Right cardiac atrium (tissue), 5 donors: Measurements from ENCODE around the gene SLC25A26. TPM values are rescaled to one million over a fixed set of nuclear protein-coding genes. Genes with fewer than 3 reads are reported as not detected.

Experiments used
- ATAC-seq, 2 donors: fragments of 200-7000 bp; cut with Tn5 transposase; one replicate each; pipeline versions ENCODE4 v1.8.0 to v1.9.1; 2020; ENCODE audit warnings: moderate library complexity in 2 of 2, mild to moderate bottlenecking in 1 of 2
- DNase-seq, 3 donors: peaks; one replicate each; pipeline ENCODE4 v3.0.0-alpha.2; 2020
- H3K27ac ChIP-seq: one replicate; pipeline ENCODE4 v1.5.1; 2013; ENCODE audit warnings: mild to moderate bottlenecking, low read length, control low read depth, moderate library complexity
- H3K27me3 ChIP-seq: one replicate; pipeline ENCODE4 v1.6.1; 2013; ENCODE audit not compliant: control insufficient read depth, insufficient read depth
- H3K4me1 ChIP-seq: one replicate; pipeline ENCODE4 v1.6.1; 2013; ENCODE audit warnings: low read length; ENCODE audit not compliant: control insufficient read depth, insufficient read depth
- H3K4me3 ChIP-seq: one replicate; pipeline ENCODE4 v1.5.1; 2013; ENCODE audit warnings: low read length, control low read depth
- H3K9me3 ChIP-seq: one replicate; pipeline ENCODE4 v1.6.1; 2013; ENCODE audit warnings: low read length; ENCODE audit not compliant: control insufficient read depth
- WGBS: extraction: QIAGEN DNeasy Blood & Tissue Kit; methylation state at CpG from one replicate; pipeline ENCODE4 v1.1.7; 2013; 5-methylcytosine and 5-hydroxymethylcytosine counted together
- intact Hi-C, 4 donors: fragments of 100-400 bp; cut with DNase I; formaldehyde crosslinking; loops; one replicate each; pipeline versions ENCODE4 v1.11.0 to v1.14.0; 2022 to 2023
- polyA plus RNA-seq: library from polyadenylated mRNA; stranded (reverse); fragments of 200-250 nt; gene quantifications from one replicate; pipeline ENCODE4 v1.2.3, GENCODE V29; 2013
- total RNA-seq, 4 donors: library from RNA; stranded (reverse); fragmentation: NEBNext Ultra II Directional; extraction: Animal tissue kit (Norgen Biotek cat#: 25700); gene quantifications; one replicate each; pipeline ENCODE4 v1.2.1, GENCODE V29; 2021
- donor health status: healthy with polysubstance abuse.
- donor health status: DM: no; HTN: yes; CAD: no.
- donor health status: DM: no; HTN: no; CAD: no.
- donor health status: DM: no; HTN: yes; CAD: no; lungs with severe emphysema.
- donor health status: DM: yes; HTN: yes; CAD: no.

The SLC25A26 gene
- total and polyA plus RNA-seq, 5 donors, result 23.9 to 39.4 (median 28.4) TPM

DNA sequence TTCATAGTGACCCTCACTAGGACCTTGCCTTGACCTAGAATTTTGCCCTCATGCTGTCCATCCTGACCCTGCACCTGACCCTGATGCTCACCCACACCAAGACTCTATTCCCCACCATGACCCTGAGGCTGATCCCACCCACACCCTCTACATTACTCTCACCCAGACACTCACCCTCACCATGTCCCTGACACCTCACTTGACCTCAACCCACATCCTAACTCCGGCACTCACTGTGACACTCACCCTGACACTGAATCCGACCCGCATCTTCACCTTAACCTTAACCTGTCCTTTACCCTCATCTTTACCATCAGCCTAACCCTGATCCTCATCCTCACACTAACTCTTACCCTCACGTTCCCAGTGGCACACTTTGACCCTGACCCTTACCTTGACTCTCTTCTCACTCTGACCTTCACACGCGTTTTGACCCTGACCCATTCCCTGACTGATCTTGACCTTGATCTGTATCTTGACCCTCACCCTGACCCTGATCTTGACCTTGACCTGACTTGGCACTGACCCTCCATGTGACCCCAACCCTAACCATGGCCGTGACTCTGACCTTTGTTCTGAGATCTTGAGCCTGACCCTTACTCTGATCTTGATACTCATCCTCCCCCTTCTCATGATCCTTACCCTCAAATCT is 22.2 kb upstream of the SLC25A26 start:
- intact Hi-C loops, result loop anchor here in 3 of 4 donors (5.0 to 10.0 kb wide), 4 partner anchors 54 to 414 kb away; partner anchors contain the start of gene MAGI1 (in 1 of the 3)
- H3K4me3 ChIP-seq, result no peak overlapping the region
- peak in 1 of 2 donors; percentile 23 for ATAC-seq
- no peaks in the 10 kb centered on the region for H3K9me3 ChIP-seq
- WGBS, result 89% methylated on average over 7 of the region's 7 CpGs
- DNase-seq, result no peak
- H3K27me3 ChIP-seq, result no peaks in the 10 kb centered on the region
- no peak overlapping the region for H3K27ac ChIP-seq
- H3K4me1 ChIP-seq, result peaks cover 2% of the 10 kb centered on the region

GRCh38 chr3:66199089-66199473 is 21.7 kb upstream of the SLC25A26 start:
- peaks cover 2% of the 10 kb centered on the region for H3K4me1 ChIP-seq
- H3K27ac ChIP-seq, result no peak overlapping the region
- H3K4me3 ChIP-seq, result no peak overlapping the region
- DNase-seq (no peak), ATAC-seq (no peak)
- no peaks in the 10 kb centered on the region for H3K9me3 ChIP-seq
- 87% methylated on average over 1 of the region's 1 CpG for WGBS
- intact Hi-C loops, result loop anchor here in 3 of 4 donors (5.0 to 10.0 kb wide), 4 partner anchors 54 to 414 kb away; partner anchors contain the start of gene MAGI1 (in 1 of the 3)
- no peaks in the 10 kb centered on the region for H3K27me3 ChIP-seq

DNA sequence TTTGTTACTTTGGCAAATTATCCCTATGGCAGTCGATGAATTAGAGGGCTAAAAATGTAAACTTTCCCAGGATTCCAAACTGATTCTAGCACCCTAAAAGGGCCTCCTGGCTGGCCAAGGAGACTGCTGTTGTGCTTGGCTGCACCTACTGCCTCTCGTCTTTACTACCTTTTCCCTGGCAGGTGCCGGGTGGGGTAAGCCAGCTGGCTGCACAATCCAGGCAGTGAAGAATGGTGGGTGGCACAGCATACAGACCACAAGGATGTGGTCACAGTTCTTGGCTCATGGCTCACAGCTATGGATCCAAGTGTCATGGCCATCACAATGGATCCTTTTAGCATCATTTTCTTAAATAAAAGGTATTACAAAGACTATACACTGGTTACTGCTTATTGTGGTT is 20.7 kb upstream of the SLC25A26 start:
- Histone ChIP-seq H3K4me3 (no peak overlapping the region), H3K27ac (no peak overlapping the region), H3K9me3 (no peaks in the 10 kb centered on the region), H3K4me1 (peaks cover 2% of the 10 kb centered on the region), H3K27me3 (no peaks in the 10 kb centered on the region)
- intact Hi-C loops, result no loop called here
- 42% methylated on average over 3 of the region's 3 CpGs for WGBS
- ATAC-seq (no peak), DNase-seq (no peak)

- H3K9me3 ChIP-seq, result no peaks in the 10 kb centered on the region
- no peaks in the 10 kb centered on the region for H3K4me1 ChIP-seq
- H3K27ac ChIP-seq, result no peak overlapping the region
- DNase-seq (no peak), ATAC-seq (no peak)
- 71% methylated on average over 2 of the region's 2 CpGs for WGBS
- intact Hi-C loops, result no loop called here
- H3K27me3 ChIP-seq, result no peaks in the 10 kb centered on the region
- no peak overlapping the region for H3K4me3 ChIP-seq
Measured at GRCh38 chr3:66200786-66201185, 20.0 kb upstream of the SLC25A26 start.

GRCh38 chr3:66203275-66203674 is 17.5 kb upstream of the SLC25A26 start:
- 74% methylated on average over 2 of the region's 2 CpGs for WGBS
- H3K9me3 ChIP-seq, result no peaks in the 10 kb centered on the region
- no peak overlapping the region for H3K27ac ChIP-seq
- no peak for ATAC-seq
- intact Hi-C loops, result no loop called here
- DNase-seq, result no peak
- H3K27me3 ChIP-seq, result no peaks in the 10 kb centered on the region
- no peak overlapping the region for H3K4me3 ChIP-seq
- no peaks in the 10 kb centered on the region for H3K4me1 ChIP-seq

DNA sequence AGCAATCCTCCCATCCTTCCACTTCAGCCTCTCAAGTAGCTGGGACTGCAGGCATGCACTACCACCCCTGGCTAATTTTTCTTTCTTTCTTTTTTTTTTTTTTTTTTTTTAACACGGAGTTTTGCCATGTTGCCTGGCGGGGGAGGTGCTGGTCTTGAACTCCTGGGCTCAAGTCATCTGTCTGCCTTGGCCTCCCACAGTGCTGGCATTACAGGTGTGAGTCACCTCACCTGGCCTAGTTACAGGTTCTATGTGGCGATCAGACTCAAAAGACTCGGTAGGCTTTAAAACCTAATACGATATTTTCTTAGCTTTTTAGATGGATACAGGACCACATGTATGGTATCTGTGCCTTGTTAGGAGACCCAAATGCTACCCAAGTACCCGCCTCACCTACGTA is 14.0 kb upstream of the SLC25A26 start:
- no peaks in the 10 kb centered on the region for H3K4me1 ChIP-seq
- H3K27ac ChIP-seq, result no peak overlapping the region
- intact Hi-C loops, result no loop called here
- ATAC-seq (no peak), DNase-seq (no peak)
- no peaks in the 10 kb centered on the region for H3K27me3 ChIP-seq
- no peaks in the 10 kb centered on the region for H3K9me3 ChIP-seq
- no peak overlapping the region for H3K4me3 ChIP-seq
- WGBS, result 94% methylated on average over 7 of the region's 7 CpGs

- WGBS, result 80% methylated on average over 3 of the region's 3 CpGs
- ATAC-seq, result no peak
- no peak overlapping the region for H3K27ac ChIP-seq
- no peaks in the 10 kb centered on the region for H3K4me1 ChIP-seq
- no peak for DNase-seq
- no peak overlapping the region for H3K4me3 ChIP-seq
- H3K27me3 ChIP-seq, result no peaks in the 10 kb centered on the region
- no peaks in the 10 kb centered on the region for H3K9me3 ChIP-seq
- intact Hi-C loops, result no loop called here
Measured at GRCh38 chr3:66208189-66208588, 12.6 kb upstream of the SLC25A26 start.

DNA sequence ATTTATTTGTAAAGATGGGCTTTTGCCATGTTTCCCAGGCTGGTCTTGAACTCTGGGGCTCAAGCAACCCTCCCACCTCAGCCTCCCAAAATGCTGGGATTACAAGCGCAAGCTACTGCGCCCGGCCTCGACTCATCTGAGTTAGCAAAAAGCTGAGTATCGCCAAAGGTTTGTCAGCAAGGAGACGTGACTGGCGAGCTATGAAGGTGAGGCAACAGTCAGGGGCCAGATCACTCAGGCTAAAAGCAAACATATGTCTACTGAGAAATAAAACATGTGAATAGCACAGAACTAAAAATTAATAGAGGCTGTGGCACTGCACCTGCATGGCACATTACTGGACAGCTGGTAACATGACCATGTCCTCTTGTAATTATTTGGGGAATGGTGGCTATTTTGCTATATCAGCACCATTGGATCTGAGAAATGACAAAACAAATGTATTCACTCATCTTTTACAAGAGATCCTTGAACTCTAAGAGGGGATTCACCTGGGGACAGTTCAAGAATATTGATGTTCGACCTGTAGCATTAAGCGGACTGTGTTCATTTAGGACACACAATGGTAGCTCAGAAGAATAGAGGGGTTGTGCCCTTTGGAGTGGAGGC is 10.0 kb upstream of the SLC25A26 start:
- intact Hi-C loops, result no loop called here
- no peak for ATAC-seq
- H3K9me3 ChIP-seq, result no peaks in the 10 kb centered on the region
- no peak overlapping the region for H3K4me3 ChIP-seq
- H3K4me1 ChIP-seq, result no peaks in the 10 kb centered on the region
- H3K27ac ChIP-seq, result no peak overlapping the region
- H3K27me3 ChIP-seq, result no peaks in the 10 kb centered on the region
- WGBS, result 92% methylated on average over 9 of the region's 9 CpGs
- DNase-seq, result no peak

- ATAC-seq (no peak), DNase-seq (no peak)
- Histone ChIP-seq H3K27me3 (no peaks in the 10 kb centered on the region), H3K27ac (no peak overlapping the region), H3K9me3 (no peaks in the 10 kb centered on the region), H3K4me3 (no peak overlapping the region), H3K4me1 (no peaks in the 10 kb centered on the region)
- intact Hi-C loops, result no loop called here
- WGBS, result 42% methylated on average over 4 of the region's 4 CpGs
Measured at GRCh38 chr3:66211779-66212178, 9.0 kb upstream of the SLC25A26 start.

GRCh38 chr3:66215106-66215505 is 5.7 kb upstream of the SLC25A26 start:
- no peak for ATAC-seq
- intact Hi-C loops, result no loop called here
- no peak for DNase-seq
- H3K27me3 ChIP-seq, result no peaks in the 10 kb centered on the region
- WGBS, result 44% methylated on average over 2 of the region's 2 CpGs
- no peak overlapping the region for H3K27ac ChIP-seq
- no peaks in the 10 kb centered on the region for H3K4me1 ChIP-seq
- no peaks in the 10 kb centered on the region for H3K9me3 ChIP-seq
- no peak overlapping the region for H3K4me3 ChIP-seq

DNA sequence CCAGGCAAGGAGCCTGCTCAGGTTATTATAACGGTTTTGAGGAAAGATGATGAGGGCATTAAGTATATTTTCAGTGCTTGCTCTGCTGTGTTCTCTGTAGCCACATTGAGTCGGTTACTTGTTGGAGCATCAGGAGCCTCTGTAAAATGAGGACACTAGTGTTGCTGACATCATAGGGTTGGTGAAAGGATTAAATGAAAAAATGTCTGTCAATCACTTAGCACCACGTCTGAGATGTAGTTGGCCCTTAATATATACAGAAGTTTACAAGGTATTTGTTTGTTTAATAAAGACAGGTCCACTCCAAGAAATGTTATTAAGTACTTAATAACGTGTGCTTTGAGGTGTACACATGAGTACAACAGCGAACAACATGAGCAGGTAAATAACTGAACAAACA is 735 bp upstream of the SLC25A26 start:
- intact Hi-C loops, result no loop called here
- WGBS, result 22% methylated on average over 5 of the region's 5 CpGs

More for the DNA sequence above, 735 bp upstream of the SLC25A26 start:
- DNase-seq, result no peak
- H3K27ac ChIP-seq, result no peak overlapping the region
- H3K4me1 ChIP-seq, result no peaks in the 10 kb centered on the region
- no peaks in the 10 kb centered on the region for H3K27me3 ChIP-seq
- ATAC-seq, result no peak
- H3K4me3 ChIP-seq, result peak overlapping the region; percentile 64
- no peaks in the 10 kb centered on the region for H3K9me3 ChIP-seq
